ENCODE data around the gene PLXNB1. TPM values are rescaled to one million over a fixed set of nuclear protein-coding genes. Genes with fewer than 3 reads are reported as not detected.

The PLXNB1 gene
- total and polyA plus RNA-seq, 2 of the 13 experiments (the other 11 are each of a cell fraction or from before 2014, with no cell fraction given), result 86.0 to 143 TPM

GRCh38 chr3:48446425-48447193 is 16.7 kb upstream of the PLXNB1 start, which contains the start of gene ATRIP (continued):
- TF ChIP-seq ZNF770 (CRISPR knock-in tag; IDR thresholded peaks at IDR 0.05), result no peak; the same call in 1 of the 2 replicates
- peak; percentile 95 for TF ChIP-seq PHF20 (CRISPR knock-in tag; IDR thresholded peaks at IDR 0.05)
- TF ChIP-seq ZNF275 (CRISPR knock-in tag; IDR thresholded peaks at IDR 0.05; ENCODE audit: borderline replicate concordance), result 0 out of 2 replicates have a peak, but pooled peaks have one; percentile 61
- peak; percentile 47; the same call in 1 of the 2 replicates for TF ChIP-seq ETV5 (CRISPR knock-in tag; IDR thresholded peaks at IDR 0.05; ENCODE audit: borderline replicate concordance)
- no peak for TF ChIP-seq ZNF496 (CRISPR knock-in tag; IDR thresholded peaks at IDR 0.05; ENCODE audit: insufficient replicate concordance)
- TF ChIP-seq NKX3-1 (CRISPR knock-in tag; IDR thresholded peaks at IDR 0.05), result 0 out of 2 replicates have a peak, but pooled peaks have one; percentile 35
- TF ChIP-seq GLI4 (CRISPR knock-in tag; IDR thresholded peaks at IDR 0.05; ENCODE audit: borderline replicate concordance), result peak; percentile 79; the same call in 1 of the 2 replicates
- TF ChIP-seq TEAD3 (CRISPR knock-in tag; optimal IDR thresholded peaks at IDR 0.05; ENCODE audit: borderline replicate concordance), result peak; percentile 72
- TF ChIP-seq, protein P1, sequence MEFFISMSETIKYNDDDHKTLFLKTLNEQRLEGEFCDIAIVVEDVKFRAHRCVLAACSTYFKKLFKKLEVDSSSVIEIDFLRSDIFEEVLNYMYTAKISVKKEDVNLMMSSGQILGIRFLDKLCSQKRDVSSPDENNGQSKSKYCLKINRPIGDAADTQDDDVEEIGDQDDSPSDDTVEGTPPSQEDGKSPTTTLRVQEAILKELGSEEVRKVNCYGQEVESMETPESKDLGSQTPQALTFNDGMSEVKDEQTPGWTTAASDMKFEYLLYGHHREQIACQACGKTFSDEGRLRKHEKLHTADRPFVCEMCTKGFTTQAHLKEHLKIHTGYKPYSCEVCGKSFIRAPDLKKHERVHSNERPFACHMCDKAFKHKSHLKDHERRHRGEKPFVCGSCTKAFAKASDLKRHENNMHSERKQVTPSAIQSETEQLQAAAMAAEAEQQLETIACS (CRISPR knock-in tag; IDR thresholded peaks at IDR 0.05), result peak; percentile 69; the same call in 1 of the 2 replicates
- TF ChIP-seq, protein P2, sequence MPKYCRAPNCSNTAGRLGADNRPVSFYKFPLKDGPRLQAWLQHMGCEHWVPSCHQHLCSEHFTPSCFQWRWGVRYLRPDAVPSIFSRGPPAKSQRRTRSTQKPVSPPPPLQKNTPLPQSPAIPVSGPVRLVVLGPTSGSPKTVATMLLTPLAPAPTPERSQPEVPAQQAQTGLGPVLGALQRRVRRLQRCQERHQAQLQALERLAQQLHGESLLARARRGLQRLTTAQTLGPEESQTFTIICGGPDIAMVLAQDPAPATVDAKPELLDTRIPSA (CRISPR knock-in tag; IDR thresholded peaks at IDR 0.05; ENCODE audit: borderline replicate concordance), result peak; percentile 80; the same call in 1 of the 2 replicates
- TF ChIP-seq MTERF4 (CRISPR knock-in tag; IDR thresholded peaks at IDR 0.05), result peak; percentile 21; the same call in 1 of the 2 replicates
- peak; percentile 51 for TF ChIP-seq MED8 (CRISPR knock-in tag; IDR thresholded peaks at IDR 0.05; ENCODE audit: insufficient replicate concordance)
- TF ChIP-seq ASH2L (IDR thresholded peaks at IDR 0.05; ENCODE audit: insufficient read length, low read depth, low read length), result peak; percentile 91
- TF ChIP-seq USF2 (IDR thresholded peaks at IDR 0.05; ENCODE audit: low read depth, low read length), result no peak
- TF ChIP-seq USF2 (CRISPR knock-in tag; IDR thresholded peaks at IDR 0.05; ENCODE audit: borderline replicate concordance), result no peak; the same call in 1 of the 2 replicates
- no peak for TF ChIP-seq ZNF484 (CRISPR knock-in tag; IDR thresholded peaks at IDR 0.05; ENCODE audit: borderline replicate concordance, low read depth)

Data from HepG2 (cell line).